H1 (cell line): ENCODE results near the gene NFAM1. TPM values are rescaled to one million over a fixed set of nuclear protein-coding genes. Genes with fewer than 3 reads are reported as not detected.

Source experiments
- ASH2L ChIP-seq: fragments of 200-600, 300-600 bp; sonication (generic); IDR thresholded peaks from one replicate; pipeline ENCODE4 v1.7.1; 2017; ENCODE audit warnings: low read length
- CBX5 ChIP-seq: fragments of 300-800, 300-1000 bp; sonication (generic); IDR thresholded peaks from 2 replicates; pipeline ENCODE4 v1.7.1; 2016; ENCODE audit warnings: antibody characterized with exemption, low read length, low read depth
- CREB1 ChIP-seq: IDR thresholded peaks from 2 replicates; pipeline ENCODE4 v1.6.1; 2012; ENCODE audit warnings: inconsistent platforms
- E2F6 ChIP-seq: IDR thresholded peaks from 2 replicates; pipeline ENCODE4 v1.6.1; 2012; ENCODE audit warnings: inconsistent platforms
- HDAC2 ChIP-seq, 2 experiments: fragments of 300-600 bp in 1 of 2; sonication (generic) in 1 of 2; IDR thresholded peaks; 2 replicates each; pipeline ENCODE4 v1.6.1; 2011 to 2012; ENCODE audit warnings: low read depth in 2 of 2, low read length in 2 of 2, mild to moderate bottlenecking in 2 of 2, moderate library complexity in 2 of 2, borderline replicate concordance in 1 of 2, inconsistent platforms in 1 of 2
- KDM1A ChIP-seq: fragments of 200-600, 300-600 bp; sonication (generic); IDR thresholded peaks from 2 replicates; pipeline ENCODE4 v1.7.1; 2016; ENCODE audit warnings: mild to moderate bottlenecking, low read length, borderline replicate concordance
- POLR2A ChIP-seq, 2 experiments: IDR thresholded peaks; 1 replicate in 1 of 2; 2 replicates in 1 of 2; pipeline ENCODE4 v1.6.1; 2011; ENCODE audit warnings: low read depth in 2 of 2, low read length in 2 of 2, mild to moderate bottlenecking in 2 of 2; ENCODE audit errors: control extremely low read depth in 1 of 2
- RAD21 ChIP-seq, 2 experiments: IDR thresholded peaks in 1 of 2; conservative IDR thresholded peaks in 1 of 2; 2 replicates each; pipeline ENCODE4 v1.6.1; 2011; ENCODE audit warnings: low read depth in 2 of 2, low read length in 2 of 2, improper control_type of control experiment in 1 of 2, inconsistent platforms in 1 of 2, mild to moderate bottlenecking in 1 of 2, moderate library complexity in 1 of 2
- TBP ChIP-seq: IDR thresholded peaks from 2 replicates; pipeline ENCODE4 v1.6.1; 2011; ENCODE audit warnings: low read depth, low read length, improper control_type of control experiment
- USF2 ChIP-seq: IDR thresholded peaks from 2 replicates; pipeline ENCODE4 v1.6.1; 2011; ENCODE audit warnings: low read length, improper control_type of control experiment
- polyA plus RNA-seq, 7 experiments: library from polyadenylated mRNA; depleted of rRNA in 3 of 7; stranded (reverse) in 5 of 7; unstranded in 2 of 7; fragments of >200 nt in 5 of 7; fragments of 200-250 nt in 2 of 7; gene quantifications; 1 replicate in 5 of 7; 2 replicates in 1 of 7; 4 replicates in 1 of 7; pipeline versions ENCODE4 v1.2.1 to v1.2.3, GENCODE V29; 2011 to 2013; ENCODE audit warnings: missing spikeins in 2 of 7, mixed read lengths in 2 of 7
- total RNA-seq: library from RNA; stranded (reverse); fragmentation: NEBNext Ultra II Directional; extraction: Animal tissue kit (Norgen Biotek cat#: 25700); gene quantifications from 2 replicates; pipeline ENCODE4 v1.2.1, GENCODE V29; 2021

The NFAM1 gene
- total and polyA plus RNA-seq, 2 of the 8 experiments (the other 6 are each of a cell fraction or from before 2014, with no cell fraction given) = 0.62 to 0.73 TPM

- TF ChIP-seq KDM1A (no peak), CBX5 (no peak), E2F6 (no peak), USF2 (no peak), TBP (no peak), ASH2L (no peak), RAD21 (IDR thresholded peaks at IDR 0.05 in 1 of 2, conservative IDR thresholded peaks at IDR 0.05 in 1 of 2; ENCODE audit: low read depth in 2 of 2, low read length in 2 of 2) (no peak), POLR2A (IDR thresholded peaks at IDR 0.05; ENCODE audit: control extremely low read depth in 1 of 2, low read depth in 2 of 2, low read length in 2 of 2) (no peak), HDAC2 (IDR thresholded peaks at IDR 0.05; ENCODE audit: borderline replicate concordance in 1 of 2, low read depth in 2 of 2, low read length in 2 of 2) (no peak), CREB1 (no peak)
Observed at GRCh38 chr22:42431401-42432019, 693 bp downstream of the NFAM1 start (continued).
